ENCODE results near the gene RGL2.
"Not testable (repeated sequence)": the region's sequence is repeated elsewhere in the genome, so short reads cannot be mapped to it uniquely, and the experiment has no call there.

Gene RGL2

DNA sequence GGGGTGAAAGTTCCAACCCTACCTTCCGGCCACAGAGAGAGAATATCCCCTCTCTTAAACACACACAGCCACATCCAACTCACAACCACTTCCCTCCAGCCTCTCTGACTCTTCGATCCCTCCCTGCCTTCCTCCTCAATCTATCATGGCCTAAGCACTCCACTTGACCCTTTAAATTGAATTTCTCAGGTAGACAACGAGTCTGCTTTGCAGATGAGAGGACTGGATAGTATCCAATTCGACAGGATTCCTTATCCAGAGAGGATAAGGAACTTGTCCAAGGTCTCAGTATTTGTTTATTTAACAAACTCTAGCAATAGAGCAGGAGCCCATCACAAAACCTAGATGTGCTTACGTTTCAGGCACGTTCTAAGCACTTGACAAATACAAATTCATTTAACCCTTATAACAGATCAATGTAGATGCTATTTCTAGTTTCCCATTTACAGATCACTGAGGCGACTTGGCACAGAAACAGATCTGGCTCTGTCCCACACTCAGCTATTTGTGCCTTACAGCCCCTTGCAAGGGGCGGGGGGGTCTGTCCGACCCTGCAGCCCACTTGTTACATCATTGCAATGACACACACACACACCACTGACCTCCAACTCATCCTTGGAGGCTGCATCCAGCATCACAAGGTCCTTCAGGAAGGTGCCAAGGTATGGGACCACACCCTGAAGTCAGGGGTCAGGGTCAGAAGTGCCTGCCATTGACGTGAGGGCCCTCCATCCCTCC, 4.5 kb downstream of the RGL2 start:
- DNase-seq (ENCODE audit: low read depth, low spot score) = no peak

DNA sequence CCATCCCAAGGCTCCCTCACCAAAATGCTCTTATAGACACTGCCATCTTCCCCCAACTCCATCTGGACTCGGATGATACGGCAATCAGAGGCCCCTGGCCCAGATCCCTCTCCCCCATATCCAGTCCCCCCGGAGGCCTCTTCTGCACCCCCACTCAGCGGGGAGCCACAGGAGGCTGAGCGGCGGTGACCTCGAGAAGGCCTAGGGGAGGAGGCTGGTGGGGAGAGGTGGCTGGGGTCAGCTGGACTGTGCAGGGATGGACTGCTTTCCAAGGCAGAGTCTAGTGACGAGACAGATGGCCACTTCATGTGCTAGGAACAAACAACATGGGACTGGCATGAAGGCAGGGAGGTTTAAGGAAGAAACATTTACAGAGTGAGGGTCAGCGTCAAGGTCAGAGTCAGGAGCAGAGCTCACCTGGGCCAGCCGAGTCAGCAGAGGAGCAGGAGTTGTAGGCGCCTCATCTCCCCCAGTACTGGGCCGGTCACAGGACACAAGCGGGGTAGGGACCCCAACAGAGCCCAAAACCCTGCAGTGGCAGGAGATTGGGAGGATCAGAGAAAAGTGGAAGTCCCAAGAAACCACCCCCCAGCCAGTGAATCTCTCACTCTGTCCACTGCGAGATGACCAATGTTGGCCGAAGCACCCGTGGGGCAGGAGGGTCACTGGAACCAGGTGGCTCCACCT, 5.6 kb downstream of the RGL2 start:
- DNase-seq (ENCODE audit: low read depth, low spot score) = no peak

GRCh38 chr6:33290459-33290858, 8.3 kb downstream of the RGL2 start:
- DNase-seq (ENCODE audit: low read depth, low spot score) = no peak

GRCh38 chr6:33289784-33290315, 8.9 kb downstream of the RGL2 start:
- no peak for DNase-seq (ENCODE audit: low read depth, low spot score)

DNA sequence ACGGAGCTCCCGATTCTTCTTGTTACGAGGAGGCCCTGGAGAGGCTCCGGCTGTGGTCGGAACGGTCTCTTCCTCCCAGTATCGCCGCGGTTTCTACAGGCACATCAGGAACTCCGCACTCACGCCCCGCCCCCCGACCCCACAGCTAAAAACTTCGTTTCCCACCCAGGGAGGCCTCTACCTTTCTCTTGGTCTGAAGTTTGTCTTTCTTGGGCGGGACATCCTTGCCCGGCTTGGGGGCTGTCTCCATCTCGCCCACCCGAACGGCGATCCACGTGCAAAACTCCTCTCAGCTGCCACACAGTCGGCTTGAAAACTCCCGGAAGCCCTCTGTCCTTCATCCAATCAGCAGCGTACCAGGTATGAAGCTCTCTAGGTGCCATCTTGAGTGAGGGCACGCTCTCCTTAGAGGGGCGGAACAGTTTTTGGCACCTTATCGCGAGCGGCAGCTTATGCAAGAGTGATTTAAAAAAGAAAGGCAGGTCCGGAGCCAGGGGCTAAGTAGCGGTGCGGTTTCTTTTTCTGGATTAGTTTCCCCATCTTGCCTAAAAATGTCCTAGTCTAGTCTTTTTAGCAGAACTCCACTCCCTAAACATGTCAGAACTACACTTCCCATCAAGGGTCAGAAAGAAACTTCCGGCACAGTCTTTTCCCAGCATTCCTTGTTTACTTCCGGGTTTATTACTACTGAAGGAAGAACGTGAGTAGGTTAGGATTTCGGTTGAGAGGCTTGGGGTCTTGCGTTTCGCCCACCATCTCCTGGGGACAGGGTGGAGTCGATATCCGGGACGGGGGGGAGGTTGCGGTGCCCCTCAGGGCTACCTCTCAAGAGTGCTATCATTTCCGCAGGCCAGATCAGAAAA, 9.6 kb downstream of the RGL2 start, which contains the start of the genes PFDN6 and WDR46:
TSS of gene PFDN6 (plus strand) at position 681 of the 863 bp plus-strand sequence. CDS start 256 bp downstream, outside the sequence.
TSS of gene WDR46 (minus strand) at position 319 of the 863 bp plus-strand sequence. CDS start at position 250, 69 bp downstream.
- peak; percentile 73 for DNase-seq (ENCODE audit: low read depth, low spot score)

DNA sequence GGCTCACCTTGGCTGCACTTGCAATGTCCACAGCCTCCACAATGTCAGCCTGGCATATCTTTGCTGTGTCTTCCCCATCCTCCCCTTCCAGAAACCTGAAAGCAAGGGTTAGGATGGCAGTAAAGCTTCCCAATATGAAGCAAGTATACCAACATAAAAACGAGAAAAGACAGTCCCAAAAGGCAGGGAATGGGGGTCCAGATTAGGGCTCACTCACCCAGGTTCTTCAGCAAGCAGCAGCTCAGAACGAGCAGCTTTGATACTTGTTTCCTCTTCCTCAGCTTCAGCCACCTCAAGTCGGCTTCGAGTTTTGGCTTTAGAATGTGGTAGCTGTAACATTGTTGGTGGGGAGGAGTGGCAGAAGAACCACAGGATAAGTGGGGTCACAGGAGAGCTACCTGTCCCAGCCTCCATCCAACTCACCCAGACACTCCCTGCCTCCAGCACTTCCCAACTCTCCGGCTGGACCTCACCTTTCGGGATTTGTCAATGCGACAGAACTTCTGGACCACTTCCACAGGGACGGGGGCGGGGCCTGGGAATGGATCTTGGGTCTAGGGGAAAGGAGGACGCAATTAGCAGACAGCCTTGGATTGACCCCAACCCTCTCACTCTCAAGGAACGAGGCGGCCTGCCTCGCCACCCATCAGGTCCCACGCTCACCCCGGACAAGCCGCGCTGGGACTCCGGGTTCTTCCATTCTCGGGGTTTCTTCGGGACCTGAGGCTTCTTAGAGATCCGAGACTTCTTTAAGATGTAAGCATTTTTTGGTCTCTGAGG, 10.4 kb downstream of the RGL2 start:
- DNase-seq (ENCODE audit: low read depth, low spot score) = no peak

DNA sequence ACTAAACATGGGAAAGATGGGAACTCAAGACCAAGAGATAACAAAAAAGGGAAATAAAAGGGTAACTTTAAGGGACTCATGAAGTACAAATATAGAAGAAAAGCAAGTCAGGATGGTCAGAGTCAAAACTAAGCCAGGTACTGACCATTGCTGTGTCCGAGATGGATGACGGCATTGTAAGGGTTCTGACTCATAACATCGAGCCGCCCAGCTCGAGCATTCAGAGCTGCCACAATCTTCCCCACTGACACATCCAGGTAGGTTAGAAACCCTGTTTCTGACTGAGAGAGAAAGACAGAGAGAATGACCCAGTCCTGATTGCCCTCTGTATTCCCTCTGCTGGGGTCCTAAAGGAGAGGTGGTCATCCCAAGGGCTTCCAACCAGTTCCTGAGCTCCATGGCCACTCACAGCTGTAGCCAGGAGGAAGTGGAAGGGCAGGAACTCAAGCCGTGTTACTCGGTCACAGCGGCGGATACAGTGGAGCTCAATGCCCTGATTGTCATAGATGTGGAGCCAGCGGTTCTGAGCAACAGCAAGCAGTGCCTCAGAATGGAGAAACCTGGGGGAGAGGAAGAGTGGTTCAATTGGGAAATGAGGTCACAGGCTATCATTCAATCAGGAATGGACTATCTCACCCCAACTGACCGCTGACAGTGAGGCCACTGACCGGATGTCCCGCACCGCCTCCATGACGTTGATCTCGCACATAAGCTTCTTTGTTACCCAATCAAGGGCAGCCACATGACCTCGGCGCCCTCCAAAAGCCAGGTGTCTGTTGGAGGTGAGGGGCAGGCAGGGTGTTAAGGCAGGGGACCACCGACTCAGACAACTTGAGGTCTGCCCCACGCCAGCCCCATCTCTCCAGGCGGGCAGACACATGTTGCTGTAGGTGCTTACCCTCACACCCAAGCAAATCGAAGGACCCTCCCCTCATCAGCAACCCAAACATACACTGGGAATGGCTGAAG, 11.5 kb downstream of the RGL2 start:
- DNase-seq (ENCODE audit: low read depth, low spot score) = no peak

DNA sequence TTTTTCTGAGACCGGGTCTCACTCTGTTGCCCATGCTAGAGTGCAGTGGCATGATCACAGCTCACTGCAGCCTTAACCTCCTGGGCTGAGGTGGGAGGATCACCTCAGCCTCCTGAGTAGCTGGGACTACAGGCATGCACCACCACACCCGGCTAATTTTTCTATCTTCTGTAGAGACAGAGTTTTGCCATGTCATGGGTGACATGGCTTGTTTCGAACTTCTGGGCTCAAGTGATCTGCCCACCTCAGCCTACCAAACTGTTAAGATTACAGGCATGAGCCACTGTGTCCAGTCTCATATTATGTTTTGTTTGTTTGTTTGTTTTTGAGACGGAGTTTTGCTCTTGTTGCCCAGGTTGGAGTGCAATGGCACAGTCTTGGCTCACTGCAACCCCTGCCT, 13.5 kb downstream of the RGL2 start:
- not testable (repeated sequence) for DNase-seq (ENCODE audit: low read depth, low spot score)

GRCh38 chr6:33280539-33280938, 18.2 kb downstream of the RGL2 start:
- no peak for DNase-seq (ENCODE audit: low read depth, low spot score)

DNA sequence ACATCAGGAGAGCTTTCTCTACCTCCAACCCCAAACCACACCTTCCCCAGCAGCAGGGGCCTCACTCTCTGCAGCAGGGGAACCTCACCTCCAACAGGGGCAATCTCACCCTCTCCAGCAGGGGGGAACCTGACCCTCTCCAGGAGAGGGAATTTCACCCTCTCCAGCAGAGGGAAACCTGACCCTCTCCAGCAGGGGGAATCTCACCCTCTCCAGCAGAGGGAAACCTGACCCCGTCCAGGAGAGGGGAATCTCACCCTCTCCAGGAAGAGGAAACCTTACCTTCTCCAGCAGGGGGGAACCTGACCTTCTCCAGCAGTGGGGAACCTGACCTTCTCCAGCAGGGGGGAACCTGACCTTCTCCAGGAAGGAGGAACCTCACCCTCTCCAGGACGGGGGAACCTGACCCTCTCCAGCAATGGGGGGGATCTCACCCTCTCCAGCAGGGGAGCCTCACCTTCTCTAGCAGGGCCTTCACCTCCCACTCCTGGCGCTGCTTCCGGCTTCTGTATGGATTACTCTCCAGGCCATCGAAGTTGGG, 18.7 kb downstream of the RGL2 start:
- no peak for DNase-seq (ENCODE audit: low read depth, low spot score)

DNA sequence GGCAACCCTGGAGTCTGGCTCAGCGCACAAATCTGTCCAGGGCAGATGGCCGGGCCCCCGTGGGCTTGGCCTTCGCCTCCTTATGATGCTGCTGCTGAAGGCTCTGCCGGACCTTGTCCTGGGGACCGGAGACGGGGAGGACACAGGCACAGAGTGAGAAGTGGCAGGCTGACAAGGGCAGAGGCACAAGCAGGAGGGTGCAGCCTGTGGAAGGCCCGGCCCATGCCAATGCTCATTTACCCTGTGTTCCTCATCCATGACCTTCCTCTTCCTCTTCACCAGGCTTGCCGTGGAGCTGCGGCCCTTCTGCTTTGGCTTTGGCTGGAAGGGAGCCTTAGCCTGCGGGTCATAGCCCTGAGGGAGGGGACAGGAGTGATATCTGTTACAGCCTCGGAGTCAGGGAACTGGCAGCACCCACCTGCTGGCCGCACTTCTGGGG, 19.5 kb downstream of the RGL2 start:
- no peak for DNase-seq (ENCODE audit: low read depth, low spot score)

GRCh38 chr6:33278810-33279209, 19.9 kb downstream of the RGL2 start:
- no peak for DNase-seq (ENCODE audit: low read depth, low spot score)

DNA sequence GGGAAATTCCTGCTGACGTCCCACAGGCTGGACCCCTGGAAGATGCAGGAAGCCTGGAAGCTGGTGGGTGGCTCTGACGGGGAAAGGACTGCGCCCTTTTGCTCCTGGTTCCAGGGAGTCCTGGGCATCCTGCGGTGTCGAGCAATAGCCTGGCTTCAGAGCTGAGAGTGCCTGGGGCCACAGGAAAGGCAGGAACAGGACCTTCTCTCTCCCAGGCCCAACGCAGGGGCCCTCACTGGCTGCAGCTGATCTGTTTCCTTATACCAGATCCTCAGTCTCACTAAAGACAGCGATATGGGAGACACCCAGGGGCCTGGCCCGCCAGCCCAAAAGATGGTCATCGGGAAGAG, 20.4 kb downstream of the RGL2 start:
- no peak for DNase-seq (ENCODE audit: low read depth, low spot score)

GRCh38 chr6:33277663-33278391, 20.9 kb downstream of the RGL2 start:
- no peak for DNase-seq (ENCODE audit: low read depth, low spot score)

GRCh38 chr6:33276864-33277662, 21.7 kb downstream of the RGL2 start, which contains the start of gene B3GALT4:
TSS of gene B3GALT4 (plus strand) at chr6:33277123. CDS start at chr6:33277420, 297 bp downstream.
- DNase-seq (ENCODE audit: low read depth, low spot score) = peak; percentile 39

DNA sequence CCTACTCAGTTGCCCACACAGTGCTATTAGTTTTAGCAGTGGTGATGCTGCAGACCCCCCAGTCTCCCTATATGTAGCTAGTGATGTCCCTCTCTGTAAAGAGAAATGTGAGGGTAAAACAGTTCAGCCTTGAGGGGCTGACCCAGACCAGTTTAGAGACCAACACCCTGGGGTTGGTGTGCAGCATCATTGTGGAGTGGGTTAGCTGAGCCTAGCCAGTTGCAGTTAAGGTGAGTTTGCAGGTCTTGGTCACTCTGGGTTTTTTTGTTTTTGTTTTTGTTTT, 22.2 kb downstream of the RGL2 start:
- DNase-seq (ENCODE audit: low read depth, low spot score) = no peak

GRCh38 chr6:33275795-33276580, 22.8 kb downstream of the RGL2 start:
- DNase-seq (ENCODE audit: low read depth, low spot score) = not testable (repeated sequence)

All from activated CD4-positive, CD25-positive, alpha-beta regulatory T cell treated with anti-CD3 and anti-CD28 coated beads, Interleukin-2, amount 50 U/mL, for 16 hours (primary cell).